CD4-positive, alpha-beta memory T cell (primary cell): ENCODE measurements around the gene LIN28B. TPM values are rescaled to one million over a fixed set of nuclear protein-coding genes. Genes with fewer than 3 reads are reported as not detected.

Experiments
- polyA plus RNA-seq, 2 donors: library from polyadenylated mRNA; unstranded; fragments of 300-500 nt; fragmentation: Illumina TruSeq; gene quantifications; one replicate each; pipeline ENCODE4 v1.2.3, GENCODE V29; 2021
- total RNA-seq, 2 experiments: library from RNA; stranded (reverse); gene quantifications; one replicate each; pipeline ENCODE4 v1.2.3, GENCODE V29; 2021

Gene LIN28B
- total and polyA plus RNA-seq, 4 experiments from 2014 or later: not detected

Other genes with a start within 250 kb of the LIN28B start
- gene HACE1, start 97.2 kb upstream of the LIN28B start, total RNA-seq: 10 to 100 TPM; 14.4 to 16.0 TPM
- gene HACE1, start 97.2 kb upstream of the LIN28B start, polyA plus RNA-seq: 1 to 10 TPM; 3.6 to 5.1 TPM
- not detected for gene POPDC3, start 222.9 kb downstream of the LIN28B start, total RNA-seq
- not detected for gene POPDC3, start 222.9 kb downstream of the LIN28B start, polyA plus RNA-seq